Glomerular visceral epithelial cell (primary cell): ENCODE results near the gene LYPD8.

Source experiments
- DNase-seq: peaks from one replicate; pipeline ENCODE4 v3.0.0-alpha.2; 2016; ENCODE audit errors: extremely low spot score

Gene LYPD8

DNA sequence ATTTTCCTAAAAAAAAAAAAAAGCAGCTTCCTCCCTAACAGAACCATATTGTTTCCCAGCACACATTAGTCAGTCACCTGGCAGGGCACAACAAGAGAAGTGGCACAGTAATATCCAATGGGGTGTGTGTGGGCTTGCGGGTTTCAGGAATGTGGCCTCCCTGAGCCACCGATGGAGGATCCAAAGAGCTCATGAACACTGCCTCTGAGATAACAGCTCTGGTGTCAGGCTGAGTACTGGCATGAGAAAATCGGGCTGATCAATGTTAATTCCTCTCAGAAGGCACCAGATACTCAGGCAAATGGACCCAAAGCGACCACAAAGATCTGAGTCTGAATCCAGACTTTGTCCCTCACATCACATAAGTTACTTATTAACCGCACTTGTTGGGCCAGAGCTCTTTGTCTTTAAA is 2.2 kb upstream of the LYPD8 start:
- DNase-seq = peak; percentile 39

DNA sequence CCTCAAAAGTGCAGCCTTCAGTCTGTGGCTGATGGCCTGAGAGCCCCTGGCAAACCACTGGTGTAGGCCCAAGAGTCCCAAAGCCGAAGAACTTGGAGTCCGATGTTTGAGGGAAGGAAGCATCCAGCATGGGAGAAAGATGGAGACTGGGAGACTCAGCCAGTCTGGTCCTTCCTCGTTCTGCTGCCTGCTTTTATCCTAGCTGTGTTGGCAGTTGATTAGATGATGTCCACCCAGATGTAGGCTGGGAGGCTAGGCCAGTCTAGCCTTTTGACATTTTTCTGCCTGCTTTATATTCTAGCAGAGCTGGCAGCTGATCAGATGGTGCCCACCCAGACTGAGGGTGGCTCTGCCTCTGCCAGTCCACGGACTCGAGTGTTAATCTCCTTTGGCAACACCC is 1.1 kb upstream of the LYPD8 start:
- no peak for DNase-seq

DNA sequence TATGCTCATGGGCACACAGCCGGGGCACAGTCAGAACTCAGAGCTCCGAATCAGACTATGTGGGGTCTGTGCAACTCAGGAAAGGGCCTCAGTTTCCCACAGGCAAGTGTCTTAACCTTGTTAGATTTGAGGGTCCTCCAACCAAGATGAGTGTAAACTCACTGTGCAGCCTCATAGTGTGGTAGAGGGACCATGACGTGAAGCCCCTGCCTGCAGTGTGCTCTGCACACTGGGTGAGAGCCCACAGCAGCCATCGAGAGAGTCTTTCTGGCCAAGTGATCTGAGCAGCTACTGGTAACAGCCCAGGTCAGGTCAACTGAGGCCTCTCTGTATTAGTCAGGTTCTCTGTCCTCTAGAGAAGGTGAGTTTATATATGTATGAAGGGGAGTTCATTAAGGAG is 592 bp upstream of the LYPD8 start:
- no peak for DNase-seq

DNA sequence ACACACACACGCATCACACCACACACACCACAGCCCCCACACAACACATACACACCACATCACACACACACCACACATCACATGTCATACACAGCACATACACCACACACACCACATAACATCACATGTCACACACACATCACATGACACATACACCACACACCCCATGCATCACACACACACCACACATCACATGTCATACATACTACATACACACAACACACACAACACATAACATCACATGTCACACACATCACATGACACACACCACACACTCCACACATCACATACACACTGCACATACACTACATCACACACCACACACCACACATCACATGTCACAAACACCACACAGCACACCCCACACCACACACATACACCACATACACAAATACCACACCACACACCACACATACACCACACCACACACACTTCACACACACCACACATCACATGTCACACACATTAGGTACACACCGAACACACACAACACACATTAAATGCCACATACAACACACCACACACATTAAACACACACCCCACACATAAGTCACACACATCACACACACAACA is 1.8 kb downstream of the LYPD8 start:
- no peak for DNase-seq

DNA sequence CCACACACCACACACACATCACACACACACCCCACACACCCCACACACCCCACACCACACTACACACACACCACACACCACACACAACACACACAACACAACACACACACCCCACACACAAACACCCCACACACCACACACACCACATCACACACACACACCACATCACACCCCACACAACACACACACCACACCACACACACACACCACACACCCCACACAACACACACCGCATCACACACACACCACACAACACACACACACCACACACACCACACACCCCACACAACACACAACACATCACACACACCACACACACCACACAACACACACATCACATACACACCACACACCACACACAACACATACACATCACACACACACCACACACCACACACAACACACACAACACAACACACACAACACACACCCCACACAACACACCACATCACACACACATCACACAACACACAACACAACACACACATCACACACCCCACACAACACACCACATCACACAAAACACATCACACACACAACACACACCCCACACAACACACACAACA is 2.4 kb downstream of the LYPD8 start:
- DNase-seq = no peak

DNA sequence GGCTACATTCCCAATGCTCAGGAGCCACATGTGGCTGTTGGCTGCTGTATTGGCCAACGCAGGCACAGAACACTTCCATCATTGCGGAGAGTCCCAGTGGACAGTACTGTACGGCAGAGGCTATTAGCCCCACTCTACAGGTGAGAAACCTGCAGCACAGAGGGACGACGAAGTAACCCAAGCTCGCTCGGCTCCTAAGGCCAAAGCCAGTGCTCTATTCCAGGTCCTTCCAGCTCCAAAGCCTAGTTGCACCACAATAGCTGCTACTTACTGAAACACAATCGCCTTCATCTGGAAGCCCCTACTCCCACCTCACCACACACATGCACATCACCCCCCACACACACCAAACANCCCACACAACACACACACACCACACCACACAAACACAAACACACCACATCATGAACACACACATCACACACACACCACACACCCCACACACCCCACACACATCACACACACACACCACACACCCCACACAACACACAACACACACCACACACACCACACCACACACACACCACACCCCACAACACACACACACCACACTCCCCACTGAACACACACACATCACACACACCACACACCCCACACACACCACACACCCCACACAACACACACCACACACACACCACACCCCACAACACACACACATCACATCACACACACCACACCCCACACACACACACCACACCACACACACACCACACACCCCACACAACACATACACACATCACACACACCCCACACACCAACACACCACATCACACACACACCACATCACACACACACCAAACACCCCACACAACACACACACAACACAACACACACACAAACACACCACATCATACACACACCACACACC is 3.2 kb downstream of the LYPD8 start:
- no peak for DNase-seq

DNA sequence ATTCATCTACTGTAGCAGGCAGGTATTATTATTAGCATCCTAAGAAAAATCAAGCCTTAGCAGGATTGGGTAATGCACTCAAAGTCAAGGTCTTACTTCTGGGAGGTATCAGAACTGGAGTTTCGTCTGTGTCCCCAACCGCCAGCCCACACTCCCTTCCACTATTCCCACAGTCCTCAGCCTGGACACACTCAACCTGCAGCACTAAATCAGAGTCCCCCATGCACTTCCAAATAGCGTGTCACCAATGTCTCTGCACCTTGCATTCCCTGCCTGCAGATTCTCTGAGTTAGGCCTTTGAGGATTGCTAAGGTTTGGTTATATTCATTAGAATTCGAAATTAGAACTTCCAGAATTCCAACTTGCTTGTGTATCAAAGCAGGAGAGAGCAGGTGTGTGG is 3.9 kb downstream of the LYPD8 start:
- no peak for DNase-seq

DNA sequence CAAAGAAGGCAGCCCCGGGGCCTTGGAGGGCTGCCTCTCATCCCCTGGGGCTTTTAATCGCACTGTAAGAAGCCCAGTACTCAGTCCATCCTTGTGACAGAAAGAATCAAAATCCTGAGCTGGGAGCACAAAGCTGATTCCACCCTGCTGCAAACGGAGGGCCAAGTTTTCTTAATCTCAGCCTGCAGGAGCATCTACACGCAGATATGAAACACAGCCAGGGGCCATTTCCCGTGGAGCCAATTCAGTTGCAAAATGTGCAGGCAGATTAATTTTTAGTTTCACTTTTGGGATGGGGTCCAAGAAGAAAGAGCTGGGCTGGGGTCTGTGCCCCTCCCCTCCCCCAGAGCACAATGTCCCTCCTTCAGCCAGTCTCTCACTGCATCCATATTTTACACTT is 4.4 kb downstream of the LYPD8 start:
- DNase-seq = no peak

DNA sequence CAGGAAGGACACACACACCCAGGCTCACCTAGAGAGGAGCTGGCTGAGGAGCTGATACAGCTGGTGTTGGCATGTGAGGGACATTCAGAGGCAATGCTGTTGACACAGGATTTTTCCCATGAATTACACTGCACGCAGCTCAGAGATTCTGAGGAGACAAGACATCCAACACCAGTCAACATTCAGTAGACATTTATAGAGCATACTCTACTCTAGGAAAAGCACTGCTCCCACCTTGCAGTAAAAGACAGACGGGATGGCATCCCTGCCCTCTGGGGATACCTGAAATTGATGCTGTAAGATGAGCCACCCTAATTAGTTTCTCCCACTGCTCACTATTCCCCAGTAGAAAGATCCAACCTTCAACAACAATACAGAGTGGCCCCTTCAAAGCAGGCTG is 5.1 kb downstream of the LYPD8 start:
- DNase-seq = no peak

DNA sequence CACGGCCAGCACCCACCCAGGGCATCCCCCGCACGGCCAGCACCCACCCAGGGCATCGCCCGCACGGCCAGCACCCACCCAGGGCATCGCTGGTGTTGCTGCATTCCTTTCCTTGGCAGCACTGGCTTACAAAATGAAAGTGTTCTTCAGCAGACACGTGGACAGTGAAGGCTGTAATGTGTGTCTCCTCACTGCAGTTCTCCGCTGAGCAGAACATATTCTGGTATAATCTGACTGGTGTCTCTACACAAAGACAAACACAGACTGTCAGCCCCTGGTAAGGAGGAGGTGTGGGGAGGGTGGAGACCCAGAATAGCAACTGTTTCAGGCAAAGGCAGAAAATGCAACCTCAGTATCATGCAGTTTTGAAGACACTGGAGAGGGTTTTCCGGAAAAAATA is 7.3 kb downstream of the LYPD8 start:
- DNase-seq = no peak

DNA sequence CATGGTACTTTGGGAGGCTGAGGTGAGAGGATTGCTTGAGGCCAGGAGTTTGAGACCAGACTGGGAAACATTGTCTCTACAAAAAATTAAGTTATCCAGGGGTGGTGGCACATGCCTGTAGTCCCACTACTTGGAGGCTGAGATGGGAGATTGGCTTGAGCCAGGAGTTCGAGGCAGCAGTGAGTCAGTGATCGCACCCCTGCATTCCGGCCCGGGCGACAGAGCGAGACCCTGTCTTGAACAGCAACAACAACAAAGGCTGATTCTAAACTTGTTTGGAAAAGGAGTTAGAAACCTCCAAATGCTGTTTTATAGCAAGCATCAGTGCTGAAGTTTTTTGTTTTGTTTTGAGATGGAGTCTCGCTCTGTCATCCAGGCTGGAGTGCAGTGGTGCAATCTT is 14.7 kb downstream of the LYPD8 start:
- no peak for DNase-seq

DNA sequence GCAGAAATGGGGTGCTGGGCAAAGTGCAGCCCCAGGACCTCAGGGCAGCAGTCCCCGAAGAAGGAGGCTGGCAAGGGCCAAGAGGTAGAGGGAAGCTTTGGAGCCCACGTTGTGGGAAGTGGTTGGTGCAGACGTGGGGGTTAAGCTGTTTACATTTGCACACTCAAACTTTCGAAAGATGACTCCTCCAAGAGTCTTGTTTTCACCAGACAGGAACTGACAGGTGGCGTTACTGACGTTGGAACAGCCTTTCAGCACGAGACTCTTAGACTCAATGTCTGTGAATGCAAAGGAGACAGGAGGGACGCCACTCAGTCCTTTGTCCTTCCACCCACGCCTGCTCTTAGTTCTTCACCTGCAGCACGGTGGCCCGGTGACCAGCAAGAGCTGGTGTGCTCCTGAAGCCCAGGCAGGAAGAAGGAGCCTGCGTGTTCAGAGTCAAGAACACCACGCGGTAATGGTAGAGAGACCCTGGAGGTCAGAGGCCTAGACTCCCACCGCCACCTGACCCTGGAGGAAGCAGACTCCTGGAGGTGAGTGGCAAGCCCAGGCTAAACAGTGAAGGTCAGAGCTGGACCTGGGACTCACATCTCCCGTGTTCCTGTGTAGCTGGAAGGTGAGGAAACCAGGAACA is 15.9 kb downstream of the LYPD8 start:
- DNase-seq = no peak

DNA sequence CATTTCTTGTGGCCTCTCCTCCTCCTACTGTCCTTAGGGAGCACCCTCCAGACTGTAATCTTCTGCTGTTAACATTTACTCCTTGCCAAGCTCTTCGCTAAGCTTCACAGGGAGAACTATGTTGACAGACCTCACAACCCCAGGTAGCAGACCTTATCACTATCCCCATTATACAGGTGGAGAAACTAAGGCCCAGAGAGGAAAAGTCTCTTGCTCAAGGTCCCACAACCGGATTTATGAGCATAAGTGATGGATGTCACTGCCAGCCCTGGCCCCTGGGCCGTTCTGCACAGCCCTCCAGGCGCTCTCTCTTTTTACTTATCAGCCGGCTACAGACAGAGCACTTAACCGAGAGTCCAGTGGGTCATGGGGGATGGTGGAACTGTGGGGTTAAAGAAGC is 18.1 kb downstream of the LYPD8 start:
- DNase-seq = no peak

DNA sequence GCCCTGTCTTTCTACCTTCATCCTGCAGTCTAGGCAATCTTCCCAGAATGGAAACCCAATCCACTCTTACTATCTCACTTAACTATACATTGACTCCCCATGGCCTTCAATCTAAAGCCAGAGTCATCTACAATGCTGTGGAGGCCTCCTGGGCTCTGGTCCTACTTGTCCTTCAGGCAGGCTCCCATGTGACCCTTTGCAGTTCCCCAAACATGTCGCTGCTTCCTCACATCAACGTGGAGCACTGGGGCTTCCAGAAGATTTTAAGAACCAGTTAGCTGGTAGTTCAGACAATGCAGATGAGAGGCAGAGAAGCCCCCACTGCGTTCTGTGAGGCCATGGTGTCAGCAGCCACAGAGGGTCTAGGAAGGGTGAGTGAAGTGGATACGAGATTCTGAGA is 18.6 kb downstream of the LYPD8 start:
- DNase-seq = no peak

DNA sequence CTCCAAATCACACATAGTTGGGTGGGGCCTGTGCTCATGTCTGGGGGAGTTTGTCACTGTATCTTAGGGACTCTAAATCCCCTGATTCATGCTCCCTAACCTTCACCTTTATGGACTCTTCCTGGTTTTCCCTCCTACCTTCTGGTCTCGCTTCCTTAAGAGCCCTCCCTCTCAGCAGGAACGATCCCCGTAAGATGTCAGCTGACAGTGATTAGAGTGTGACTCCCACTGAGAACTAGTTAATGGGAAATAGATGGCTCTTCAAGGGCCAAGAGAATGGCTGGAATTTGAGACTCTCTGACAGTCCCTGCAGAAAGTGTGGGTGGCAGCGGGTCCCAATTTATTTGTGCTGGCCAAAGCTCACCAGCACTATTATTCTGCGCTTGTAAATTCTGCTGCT is 22.0 kb downstream of the LYPD8 start:
- no peak for DNase-seq

DNA sequence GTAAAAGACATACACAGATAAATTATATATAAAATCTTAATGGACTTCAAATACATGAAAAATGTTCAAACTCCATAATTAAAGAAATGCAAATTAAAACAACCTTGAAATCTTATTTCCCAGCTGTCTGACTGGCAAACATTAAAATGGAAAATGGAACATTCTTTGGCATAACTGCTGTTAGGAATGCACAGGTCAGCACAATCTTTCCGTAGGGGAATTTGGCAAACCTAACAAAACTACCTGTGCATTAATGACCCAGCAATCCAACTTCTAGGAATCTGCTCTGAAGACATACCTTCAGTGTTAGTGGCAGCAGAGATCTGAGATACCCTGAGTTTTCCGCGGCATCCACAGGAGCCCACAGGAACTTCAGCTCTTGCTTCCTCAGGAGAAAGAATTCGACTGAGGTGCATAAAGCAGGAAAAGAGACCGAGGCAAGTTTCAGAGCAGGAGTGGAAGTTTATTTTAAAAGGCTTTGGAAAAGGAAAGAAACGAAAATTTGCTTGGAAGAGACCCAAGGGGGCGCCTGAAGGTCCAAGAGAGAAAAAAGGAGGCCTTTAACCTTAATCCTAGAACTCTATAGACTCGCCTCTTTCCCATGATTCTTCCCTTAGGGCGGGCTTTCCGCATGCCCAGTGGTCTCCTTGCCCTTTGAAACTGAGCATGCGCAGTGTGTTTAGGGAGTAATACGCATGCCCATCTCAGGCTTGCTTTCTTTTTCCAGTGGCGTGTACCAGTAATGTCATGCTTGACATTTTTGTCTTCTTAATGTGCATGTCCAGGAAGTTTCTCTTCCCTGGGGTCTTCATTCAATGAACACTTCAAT is 24.8 kb downstream of the LYPD8 start:
- DNase-seq = no peak

DNA sequence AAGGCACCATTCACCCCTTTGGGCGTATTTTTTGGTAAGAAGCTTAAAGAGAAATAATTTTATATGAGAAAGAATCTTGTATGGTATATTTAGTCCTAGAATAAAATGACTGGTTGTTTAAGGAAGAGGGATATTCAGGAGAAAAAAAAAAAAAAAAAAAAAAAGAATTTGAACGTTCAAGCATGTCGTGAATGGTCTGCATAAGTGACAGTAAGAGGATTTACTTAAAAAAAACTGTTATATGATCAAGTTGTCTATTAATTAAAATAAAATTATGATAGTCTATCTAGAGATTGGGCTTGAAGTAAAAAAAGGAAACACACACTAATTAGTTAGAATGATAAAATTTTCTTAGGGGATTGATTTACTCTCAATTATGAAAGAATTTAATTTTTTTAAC is 41.3 kb downstream of the LYPD8 start:
- no peak for DNase-seq

DNA sequence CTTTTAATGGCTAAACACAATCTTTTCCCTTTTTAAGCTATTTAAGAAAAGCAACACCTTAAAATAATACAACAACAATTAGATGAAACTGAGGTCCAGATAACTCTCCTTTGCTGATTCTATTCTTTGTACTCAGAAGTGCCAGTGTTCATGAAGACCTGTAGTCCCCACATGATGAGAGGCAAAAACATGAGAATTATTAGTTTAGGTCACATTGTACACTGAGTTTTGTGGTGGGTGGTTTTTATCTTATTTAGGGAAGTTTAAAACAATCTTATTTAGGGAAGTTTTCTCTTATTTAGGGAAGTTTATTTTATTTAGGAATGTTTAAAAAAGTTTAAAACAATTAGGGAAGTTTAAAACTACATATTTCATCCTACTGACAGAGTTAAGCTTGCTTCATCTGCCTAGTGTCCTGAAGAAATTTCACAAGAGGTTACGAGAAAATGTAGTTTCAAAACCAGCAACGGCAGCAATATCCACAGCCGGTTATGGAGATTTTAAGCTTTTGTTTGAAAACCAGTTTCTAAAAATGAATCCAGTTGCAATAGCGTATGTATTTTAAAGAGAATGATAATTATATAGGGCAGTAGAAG is 45.2 kb downstream of the LYPD8 start:
- no peak for DNase-seq

DNA sequence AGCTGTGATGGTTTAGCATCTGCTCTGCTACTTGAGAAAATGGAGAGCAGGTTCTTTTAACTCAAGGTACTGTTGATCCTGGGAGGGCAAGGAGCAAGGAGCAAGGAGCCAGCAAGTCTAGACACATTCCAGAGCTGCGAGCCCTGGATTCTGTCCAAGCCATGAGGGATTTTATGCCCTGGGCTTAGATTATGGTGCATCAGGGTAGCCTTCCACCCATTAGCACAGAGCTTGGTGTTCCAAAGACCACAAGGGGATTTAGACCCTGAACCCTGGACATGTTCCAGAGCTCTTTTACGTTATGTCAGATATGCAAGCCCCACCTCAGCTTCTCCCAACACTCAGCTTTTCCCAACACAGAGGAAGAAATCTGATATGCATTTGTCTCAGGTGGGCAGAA is 51.0 kb downstream of the LYPD8 start:
- no peak for DNase-seq

DNA sequence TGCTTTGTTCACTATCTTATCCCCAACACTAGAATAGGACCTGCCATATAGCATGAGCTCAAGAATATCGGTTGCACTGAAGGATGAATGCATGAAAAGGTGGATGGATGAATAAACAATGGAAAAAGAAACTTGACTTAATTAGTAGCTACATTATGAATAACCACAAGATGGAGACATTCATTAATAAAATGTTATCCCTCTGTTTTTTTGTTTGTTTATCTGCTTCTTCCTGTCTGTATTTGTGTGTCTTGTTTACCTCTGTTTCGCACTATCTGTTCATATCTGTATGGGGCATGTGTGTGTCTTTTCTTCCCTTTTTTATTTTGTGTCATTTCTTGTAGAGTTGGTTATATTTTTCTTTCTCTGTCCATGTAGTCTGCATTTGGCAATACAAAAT is 51.9 kb downstream of the LYPD8 start:
- no peak for DNase-seq

DNA sequence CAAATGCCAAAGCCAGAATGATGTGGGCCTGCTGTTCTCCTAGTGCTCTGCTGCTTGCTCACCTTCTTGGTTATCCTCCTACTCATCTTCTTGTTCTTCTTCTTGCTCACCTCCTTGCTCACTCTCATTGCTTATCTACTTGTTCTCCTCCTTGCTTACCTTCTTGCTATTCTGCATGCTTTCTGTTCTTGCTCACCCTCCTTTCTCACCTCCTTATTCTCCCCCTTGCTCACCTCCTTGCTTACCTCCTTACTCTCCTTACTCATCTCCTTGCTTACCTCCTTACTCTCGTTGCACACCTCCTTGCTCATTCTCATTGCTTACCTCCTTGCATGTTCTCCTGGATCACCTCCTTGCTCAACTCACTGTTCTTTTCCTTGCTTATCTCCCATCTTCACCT is 52.8 kb downstream of the LYPD8 start, which contains the start of gene OR14I1:
Gene OR14I1 (minus strand): TSS at position 53 of the 400 bp plus-strand sequence.
- no peak for DNase-seq

DNA sequence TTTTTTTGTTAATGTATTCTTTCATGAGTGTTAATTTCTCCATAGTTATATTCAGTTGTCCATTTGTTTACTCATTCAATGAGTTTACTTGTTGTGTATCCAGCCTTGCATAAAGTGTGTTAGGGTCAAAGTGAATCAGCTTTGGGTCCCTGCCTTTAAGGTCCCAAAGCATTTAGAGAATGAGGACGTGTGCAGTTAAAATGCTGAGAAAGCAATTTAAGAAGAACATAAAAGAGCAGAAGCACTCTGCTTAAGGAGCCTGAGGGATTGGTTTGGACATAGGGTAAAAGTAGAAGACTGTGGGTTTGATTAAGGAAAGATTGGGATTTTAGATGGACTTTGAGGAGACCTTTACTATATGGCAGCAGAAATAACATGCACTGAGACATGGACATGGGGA is 56.5 kb downstream of the LYPD8 start:
- DNase-seq = no peak
